ENCODE results near the gene C2CD2.

GRCh38 chr21:41918561-41919358 is 35.1 kb downstream of the C2CD2 start:
- TF ChIP-seq CTCF (IDR thresholded peaks at IDR 0.05) (no peak), POLR2A (IDR thresholded peaks at IDR 0.05) (no peak), POLR2AphosphoS5 (IDR thresholded peaks at IDR 0.05) (no peak), EP300 (IDR thresholded peaks at IDR 0.05; ENCODE audit: low read depth) (no peak)

Data from transverse colon (tissue), 4 donors.